H4 (cell line): Measurements from ENCODE around the gene NEBL. TPM values are rescaled to one million over a fixed set of nuclear protein-coding genes. Genes with fewer than 3 reads are reported as not detected.
"Not testable (repeated sequence)": the region's sequence is repeated elsewhere in the genome, so short reads cannot be mapped to it uniquely, and the experiment has no call there.

ENCODE experiments used
- DNase-seq: peaks from one replicate; pipeline ENCODE4 v3.0.0-alpha.2; 2015; ENCODE audit warnings: low spot score
- total RNA-seq: library from RNA; depleted of rRNA; stranded (reverse); fragments of >200 nt; shearing (Covaris generic); gene quantifications from 2 replicates; pipeline ENCODE4 v1.2.3, GENCODE V29; 2014; rRNA removed

Gene NEBL
- 0.08 and 0.17 TPM in 2 replicates for total RNA-seq

DNA sequence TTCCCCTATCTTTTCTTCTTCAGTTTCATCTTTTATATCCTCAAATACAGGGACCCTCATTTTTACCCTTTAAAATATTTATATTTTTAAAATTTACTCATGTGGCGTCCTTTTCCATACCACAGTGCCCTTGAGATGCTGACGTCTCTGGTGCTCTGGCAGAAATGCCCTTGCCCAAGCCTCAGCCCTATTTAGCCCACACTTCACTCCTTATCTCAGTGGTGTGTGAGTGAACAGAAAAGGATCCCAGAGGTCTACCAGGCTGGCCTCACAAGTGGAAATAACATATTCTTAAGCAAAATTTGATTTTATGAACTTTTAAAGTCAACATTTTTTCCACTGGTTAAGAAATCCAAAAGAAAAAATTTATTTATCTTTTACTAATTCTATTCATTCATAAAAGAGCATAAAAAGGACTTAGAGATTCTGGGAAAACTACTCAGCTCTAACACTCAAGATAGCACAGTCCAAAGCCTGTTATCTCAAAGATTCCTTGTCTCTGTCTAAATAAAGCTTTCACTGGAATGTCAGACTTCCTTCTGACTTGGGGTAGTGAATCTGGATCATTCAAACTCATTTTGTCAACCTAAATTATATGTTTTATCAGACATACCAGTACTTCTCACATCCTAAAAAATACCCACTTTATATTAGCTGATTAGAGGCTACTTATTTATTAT is at the start of gene NEBL:
TSS of gene NEBL (minus strand) at position 166 of the 680 bp plus-strand sequence. CDS start at position 60, 106 bp downstream.
- DNase-seq: no peak

DNA sequence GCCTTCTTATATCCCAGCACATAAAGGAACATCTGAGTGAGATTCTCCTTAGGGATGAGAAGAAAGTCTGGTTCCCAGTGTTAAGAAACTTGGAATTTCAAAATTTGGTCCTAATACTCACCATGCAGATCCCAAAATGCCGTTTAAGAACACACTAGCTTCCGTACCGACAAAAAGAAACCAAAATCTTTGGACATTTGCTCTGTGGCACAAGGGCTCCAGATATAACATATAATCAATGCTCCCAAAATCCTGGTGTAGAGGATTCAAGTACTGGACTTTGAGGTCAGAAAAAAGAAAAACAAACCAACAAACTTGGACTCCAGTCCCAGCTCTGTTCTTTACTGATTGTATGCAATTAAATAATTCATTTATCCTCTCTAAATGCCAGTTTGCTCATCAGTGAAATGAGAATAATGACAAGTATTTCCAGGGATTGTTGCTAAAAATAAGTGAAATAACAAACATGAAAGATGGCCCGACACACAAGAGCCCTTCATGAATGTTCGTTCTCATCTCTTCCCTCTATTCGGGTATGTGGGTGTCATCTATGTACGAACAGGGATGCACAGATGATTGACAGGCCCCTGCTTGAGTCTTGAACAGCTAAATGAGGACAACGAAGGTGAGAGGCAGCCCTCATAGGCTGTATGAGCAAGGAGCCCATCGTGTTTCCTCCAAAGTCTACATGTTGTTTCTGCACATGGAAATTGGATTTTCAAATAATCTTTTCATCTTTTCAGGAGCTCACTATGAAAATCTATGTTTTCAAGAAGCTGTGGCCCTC is 48.6 kb upstream of the NEBL start:
- no peak for DNase-seq

GRCh38 chr10:20944789-20945502 is 47.8 kb upstream of the NEBL start:
- no peak for DNase-seq

DNA sequence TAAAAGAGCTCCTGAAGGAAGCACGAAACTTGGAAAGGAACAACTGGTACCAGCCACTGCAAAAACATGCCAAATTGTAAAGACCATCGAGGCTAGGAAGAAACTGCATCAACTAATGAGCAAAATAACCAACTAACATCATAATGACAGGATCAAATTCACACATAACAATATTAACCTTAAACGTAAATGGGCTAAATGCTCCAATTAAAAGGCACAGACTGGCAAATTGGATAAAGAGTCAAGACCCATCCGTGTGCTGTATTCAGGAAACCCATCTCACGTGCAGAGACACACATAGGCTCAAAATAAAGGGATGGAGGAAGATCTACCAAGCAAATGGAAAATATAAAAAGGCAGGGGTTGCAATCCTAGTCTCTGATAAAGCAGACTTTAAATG is 42.3 kb upstream of the NEBL start:
- DNase-seq: not testable (repeated sequence)

- no peak for DNase-seq
These were observed 39.3 kb upstream of the NEBL start for GRCh38 chr10:20936396-20936795.

DNA sequence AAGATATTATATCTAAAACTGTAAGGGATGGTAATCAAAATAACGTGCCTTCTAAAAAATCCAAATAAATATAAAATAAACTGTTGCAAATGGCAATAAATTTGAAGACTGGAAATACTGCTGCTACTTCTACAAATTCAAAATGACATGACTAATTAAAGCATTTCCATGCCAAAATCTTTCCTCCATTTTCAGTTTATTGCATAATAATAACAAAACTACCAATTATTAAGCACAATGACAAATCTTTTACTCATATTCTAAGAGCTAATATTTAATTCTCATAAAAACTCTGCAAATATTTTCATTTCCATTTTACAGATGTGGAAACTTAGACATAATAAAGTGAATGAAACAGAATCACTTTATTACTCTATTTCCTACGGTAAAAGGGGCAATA is 38.8 kb upstream of the NEBL start:
- no peak for DNase-seq

DNA sequence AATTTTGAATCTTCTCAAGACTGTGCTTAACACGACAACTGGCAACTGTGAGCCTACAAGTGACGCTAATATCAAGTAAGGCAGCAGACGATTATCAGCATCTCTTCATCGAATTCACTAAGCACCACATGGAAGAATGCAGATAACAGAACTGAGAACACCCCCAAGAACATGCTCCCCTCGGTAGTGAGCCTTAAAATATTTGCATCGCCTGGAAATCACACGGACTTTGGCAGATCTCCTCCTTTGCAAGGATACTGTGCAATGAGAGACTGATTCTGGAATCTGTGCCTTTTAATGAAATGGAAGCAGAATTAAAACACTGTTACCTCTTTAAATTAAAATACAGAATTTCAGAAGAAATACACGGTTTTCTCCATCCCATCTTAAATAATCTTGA is 38.2 kb upstream of the NEBL start:
- no peak for DNase-seq

GRCh38 chr10:20933705-20934104 is 36.6 kb upstream of the NEBL start:
- DNase-seq: no peak

- no peak for DNase-seq
These were observed 35.6 kb upstream of the NEBL start for GRCh38 chr10:20932606-20933126.

- no peak for DNase-seq
These were observed 34.2 kb upstream of the NEBL start for GRCh38 chr10:20931156-20931795.

- DNase-seq: no peak
These were observed 30.3 kb upstream of the NEBL start for GRCh38 chr10:20927456-20927855.

GRCh38 chr10:20922451-20922850 is 25.3 kb upstream of the NEBL start:
- DNase-seq: no peak

DNA sequence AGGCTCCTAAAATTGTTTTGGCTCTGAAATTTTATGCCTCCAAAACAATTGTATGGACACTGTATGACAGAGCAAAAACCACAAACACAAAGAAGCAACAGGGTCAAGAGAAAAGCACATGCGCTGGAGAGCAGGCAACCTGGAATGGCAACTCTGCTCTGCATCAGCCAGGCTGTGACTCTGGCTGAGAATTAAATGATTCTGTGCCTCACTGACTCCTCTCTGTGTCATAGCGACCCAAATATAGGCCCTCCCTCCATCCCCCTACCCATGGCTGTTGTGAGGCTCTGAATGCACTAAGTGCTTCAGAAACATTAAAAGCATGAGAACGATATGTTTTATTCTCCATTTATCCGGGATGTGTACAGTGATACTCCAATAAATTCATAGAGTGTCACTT is 24.9 kb upstream of the NEBL start:
- DNase-seq: no peak

GRCh38 chr10:20920061-20920460 is 22.9 kb upstream of the NEBL start:
- no peak for DNase-seq

DNA sequence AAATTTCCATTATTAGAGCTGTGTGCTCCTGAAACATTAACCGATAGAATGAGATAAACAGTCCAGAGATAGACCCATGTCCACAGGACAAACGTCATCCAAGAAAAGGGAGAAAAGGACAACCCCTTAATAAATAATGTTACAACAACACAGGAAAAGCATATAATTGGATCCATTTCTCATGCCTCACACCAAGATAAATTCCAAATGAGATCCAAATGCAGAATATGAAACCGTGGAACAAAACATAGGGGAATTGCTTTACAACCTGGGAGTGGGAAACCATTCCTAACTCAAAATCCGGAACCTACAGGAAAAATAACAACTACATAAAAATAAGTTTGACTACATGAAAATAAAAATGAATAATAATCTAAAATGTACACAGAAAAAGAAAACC is 22.4 kb upstream of the NEBL start:
- no peak for DNase-seq

DNA sequence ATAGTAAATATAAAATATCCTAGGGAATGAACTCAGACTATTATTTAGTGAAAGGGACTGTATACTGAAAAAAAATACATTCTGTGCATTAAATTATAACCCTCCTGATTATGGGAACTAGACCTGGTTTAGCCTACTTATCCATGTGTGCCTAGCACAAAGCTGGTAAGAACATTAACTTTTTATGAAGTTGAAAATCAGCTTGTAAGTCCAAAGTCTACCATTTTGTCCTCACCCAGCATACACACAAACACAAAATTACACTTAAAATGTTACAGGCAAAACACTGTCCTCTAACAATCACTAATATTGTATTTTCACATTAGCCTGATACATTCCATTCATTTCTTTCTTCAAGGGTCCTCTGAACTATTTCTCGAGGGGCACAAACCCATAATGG is 19.9 kb upstream of the NEBL start:
- DNase-seq: no peak

DNA sequence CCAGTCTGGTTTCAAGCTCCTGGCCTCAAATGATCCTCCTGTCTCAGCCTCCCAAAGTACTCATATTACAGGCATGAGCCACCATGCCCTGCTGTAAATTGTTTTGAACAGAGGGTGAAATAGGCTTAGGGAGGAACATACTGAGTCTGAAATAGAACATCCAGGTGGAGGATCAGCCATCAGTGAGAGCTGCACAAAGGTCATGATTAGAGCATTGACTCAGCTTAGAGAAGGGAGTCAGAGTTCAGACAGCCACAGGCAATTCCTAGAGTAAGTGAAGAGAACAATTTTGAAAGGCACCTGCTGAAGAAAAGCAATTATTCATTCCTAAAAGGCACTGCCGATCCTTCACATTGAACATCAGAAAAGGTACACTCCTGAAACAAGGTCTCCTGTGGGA is 15.9 kb upstream of the NEBL start:
- no peak for DNase-seq

- no peak for DNase-seq
These were observed 14.5 kb upstream of the NEBL start for GRCh38 chr10:20911626-20912025.

- DNase-seq: no peak
These were observed 12.7 kb upstream of the NEBL start for GRCh38 chr10:20909801-20910200.

GRCh38 chr10:20908391-20908790 is 11.3 kb upstream of the NEBL start:
- DNase-seq: no peak

- no peak for DNase-seq
These were observed 6.7 kb upstream of the NEBL start for GRCh38 chr10:20903635-20904390.
